A673 (cell line): ENCODE measurements around the gene SBF2. TPM values are rescaled to one million over a fixed set of nuclear protein-coding genes. Genes with fewer than 3 reads are reported as not detected.
"Not testable (repeated sequence)": the region's sequence is repeated elsewhere in the genome, so short reads cannot be mapped to it uniquely, and the experiment has no call there.

Experiments
- BruUV-seq: library from RNA; stranded (reverse); fragments of 400-500 nt; replicated peaks from 2 replicates; lab custom pipeline; 2021; lab: Mats Ljungman, UMichigan
- CTCF ChIA-PET: fragments of 300-600 bp; sonication (Branson Sonifier 250); formaldehyde crosslinking; loops from one replicate; lab custom pipeline; 2022; ENCODE audit warnings: antibody characterized with exemption; lab: Charles Lee
- POLR2A ChIA-PET: fragments of 300-600 bp; sonication (Branson Sonifier 250); formaldehyde crosslinking; loops from one replicate; lab custom pipeline; 2022; ENCODE audit warnings: antibody characterized with exemption; ENCODE audit not compliant: low non-redundant PET; lab: Charles Lee
- DNase-seq: peaks from one replicate; pipeline ENCODE4 v3.0.0-alpha.2; 2015; ENCODE audit warnings: low spot score
- H3K27ac ChIP-seq: fragments of 200-600 bp; sonication (generic); 2 replicates; pipeline ENCODE4 v1.5.1; 2016; ENCODE audit warnings: mixed run types, low read depth, mild to moderate bottlenecking, mixed read lengths, antibody characterized with exemption, low read length; ENCODE audit not compliant: poor library complexity, severe bottlenecking
- H3K27me3 ChIP-seq: fragments of 200-600 bp; sonication (generic); replicated peaks from 2 replicates; pipeline ENCODE4 v1.6.1; 2017; ENCODE audit warnings: mixed run types, low read depth, mild to moderate bottlenecking, mixed read lengths, antibody characterized with exemption, low read length; ENCODE audit not compliant: insufficient read depth, poor library complexity
- H3K36me3 ChIP-seq: fragments of 200-600 bp; sonication (generic); 2 replicates; pipeline ENCODE4 v1.6.1; 2016; ENCODE audit warnings: mixed run types, mild to moderate bottlenecking, mixed read lengths, antibody characterized with exemption, low read length; ENCODE audit not compliant: insufficient read depth, poor library complexity, severe bottlenecking
- H3K4me1 ChIP-seq: fragments of 200-600 bp; sonication (generic); 2 replicates; pipeline ENCODE4 v1.6.1; 2017; ENCODE audit warnings: mixed run types, mild to moderate bottlenecking, mixed read lengths, antibody characterized with exemption, low read length; ENCODE audit not compliant: insufficient read depth, poor library complexity, severe bottlenecking
- H3K4me3 ChIP-seq: fragments of 200-600 bp; sonication (generic); 2 replicates; pipeline ENCODE4 v1.5.1; 2016; ENCODE audit warnings: low read depth, mixed run types, mild to moderate bottlenecking, mixed read lengths, low read length; ENCODE audit not compliant: poor library complexity, severe bottlenecking
- H3K9me3 ChIP-seq: fragments of 200-600 bp; sonication (generic); 2 replicates; pipeline ENCODE4 v1.6.1; 2016; ENCODE audit warnings: mixed run types, low read depth, mild to moderate bottlenecking, mixed read lengths, antibody characterized with exemption, low read length; ENCODE audit not compliant: poor library complexity, severe bottlenecking
- EZH2 ChIP-seq: fragments of 200-600 bp; sonication (generic); IDR thresholded peaks from 2 replicates; pipeline ENCODE4 v1.6.1; 2017; ENCODE audit warnings: borderline replicate concordance, low read depth, mild to moderate bottlenecking, mixed read lengths, antibody characterized with exemption, low read length; ENCODE audit not compliant: poor library complexity, severe bottlenecking
- intact Hi-C: fragments of 100-400 bp; cut with micrococcal nuclease; formaldehyde crosslinking; loops from one replicate; pipeline ENCODE4 v1.10.0; 2022; ENCODE audit not compliant: unreplicated experiment
- total RNA-seq: library from RNA; stranded (reverse); gene quantifications from 2 replicates; pipeline ENCODE4 v1.2.3, GENCODE V29; 2021
- TF ChIP-seq, protein P1 (sequence below): fragments of 300-800, 200-600 bp; sonication (generic); conservative IDR thresholded peaks from 2 replicates; pipeline ENCODE4 v1.5.1; 2017; ENCODE audit warnings: low read depth, mild to moderate bottlenecking, antibody characterized with exemption, low read length, moderate library complexity, mixed read lengths

SBF2 gene
- total RNA-seq, 1 experiment from 2014 or later = 31.8 TPM

DNA sequence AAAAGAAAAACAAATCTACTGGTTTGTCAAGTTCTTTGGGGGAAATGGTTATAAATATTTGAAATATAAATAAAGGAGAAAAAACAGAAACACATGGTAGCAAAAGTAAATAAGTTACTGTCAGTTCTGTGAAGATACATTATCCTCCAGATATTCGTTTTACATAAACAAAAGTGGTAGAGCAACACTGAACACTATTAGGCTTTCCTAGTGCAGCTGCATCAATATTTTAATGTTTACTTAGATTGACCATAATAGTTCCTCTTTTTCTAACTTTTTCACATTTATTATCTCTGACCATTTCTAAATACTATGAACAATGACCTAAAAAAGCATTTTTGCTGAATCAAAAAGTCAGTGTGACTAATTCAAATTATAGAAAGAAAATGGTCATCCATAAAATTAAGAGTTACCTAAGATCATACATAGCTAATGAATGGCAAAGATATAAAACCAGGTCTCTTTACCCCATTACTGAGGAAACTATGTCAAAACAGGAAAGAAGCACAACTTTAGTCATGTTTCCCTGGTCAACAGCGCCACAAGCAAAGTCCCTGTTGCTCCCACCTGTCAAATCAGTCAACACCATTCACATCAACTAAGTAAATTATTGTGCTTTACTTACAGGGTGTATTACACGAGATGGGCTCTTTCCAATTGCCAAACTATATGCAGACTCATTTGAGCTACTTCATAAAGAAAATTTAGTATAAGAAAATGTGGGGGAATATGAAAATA lies 38.5 kb downstream of the SBF2 start:
- Histone ChIP-seq H3K27me3 (no peaks in the 10 kb centered on the region), H3K27ac (no peak overlapping the region), H3K4me1 (no peaks in the 10 kb centered on the region), H3K36me3 (no peaks in the 10 kb centered on the region), H3K9me3 (no peaks in the 10 kb centered on the region), H3K4me3 (no peak overlapping the region)
- BruUV-seq = no TSS peak
- TF ChIP-seq, protein P1, sequence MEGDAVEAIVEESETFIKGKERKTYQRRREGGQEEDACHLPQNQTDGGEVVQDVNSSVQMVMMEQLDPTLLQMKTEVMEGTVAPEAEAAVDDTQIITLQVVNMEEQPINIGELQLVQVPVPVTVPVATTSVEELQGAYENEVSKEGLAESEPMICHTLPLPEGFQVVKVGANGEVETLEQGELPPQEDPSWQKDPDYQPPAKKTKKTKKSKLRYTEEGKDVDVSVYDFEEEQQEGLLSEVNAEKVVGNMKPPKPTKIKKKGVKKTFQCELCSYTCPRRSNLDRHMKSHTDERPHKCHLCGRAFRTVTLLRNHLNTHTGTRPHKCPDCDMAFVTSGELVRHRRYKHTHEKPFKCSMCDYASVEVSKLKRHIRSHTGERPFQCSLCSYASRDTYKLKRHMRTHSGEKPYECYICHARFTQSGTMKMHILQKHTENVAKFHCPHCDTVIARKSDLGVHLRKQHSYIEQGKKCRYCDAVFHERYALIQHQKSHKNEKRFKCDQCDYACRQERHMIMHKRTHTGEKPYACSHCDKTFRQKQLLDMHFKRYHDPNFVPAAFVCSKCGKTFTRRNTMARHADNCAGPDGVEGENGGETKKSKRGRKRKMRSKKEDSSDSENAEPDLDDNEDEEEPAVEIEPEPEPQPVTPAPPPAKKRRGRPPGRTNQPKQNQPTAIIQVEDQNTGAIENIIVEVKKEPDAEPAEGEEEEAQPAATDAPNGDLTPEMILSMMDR = no peak
- no peak for TF ChIP-seq EZH2
- CTCF ChIA-PET = no interaction called here
- intact Hi-C loops = no loop called here
- DNase-seq = no peak
- POLR2A ChIA-PET = no interaction called here

DNA sequence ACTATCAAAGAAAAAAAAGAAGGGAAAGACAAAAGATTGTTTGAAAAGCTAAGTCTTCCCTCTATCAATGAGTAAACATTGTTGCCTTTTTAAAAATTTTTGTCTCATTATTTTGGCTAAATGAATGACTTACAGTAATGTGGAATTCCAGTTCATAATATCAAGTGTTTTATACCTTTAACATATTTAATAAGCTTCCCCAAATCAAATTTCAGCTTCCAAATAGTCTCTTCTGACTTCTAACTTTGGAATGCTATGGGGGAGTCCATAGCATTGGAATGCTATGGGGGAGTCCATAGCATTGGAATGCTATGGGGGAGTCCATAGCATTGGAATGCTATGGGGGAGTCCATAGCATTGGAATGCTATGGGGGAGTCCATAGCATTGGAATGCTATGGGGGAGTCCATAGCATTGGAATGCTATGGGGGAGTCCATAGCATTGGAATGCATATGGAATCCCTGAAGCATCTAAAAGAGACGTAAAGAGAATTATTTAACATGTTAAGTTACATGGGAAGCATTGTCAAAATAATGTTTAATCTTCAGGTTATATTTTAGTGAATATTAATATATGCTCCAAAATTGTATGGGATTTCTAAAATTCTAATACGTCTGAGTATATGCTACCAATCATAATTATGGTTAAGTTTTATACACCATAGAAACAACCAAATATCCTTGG lies 44.4 kb downstream of the SBF2 start:
- H3K36me3 ChIP-seq, H3K27ac ChIP-seq, intact Hi-C loops, H3K9me3 ChIP-seq, H3K4me1 ChIP-seq, H3K4me3 ChIP-seq, POLR2A ChIA-PET, CTCF ChIA-PET, BruUV-seq, H3K27me3 ChIP-seq, DNase-seq: not testable (repeated sequence)

DNA sequence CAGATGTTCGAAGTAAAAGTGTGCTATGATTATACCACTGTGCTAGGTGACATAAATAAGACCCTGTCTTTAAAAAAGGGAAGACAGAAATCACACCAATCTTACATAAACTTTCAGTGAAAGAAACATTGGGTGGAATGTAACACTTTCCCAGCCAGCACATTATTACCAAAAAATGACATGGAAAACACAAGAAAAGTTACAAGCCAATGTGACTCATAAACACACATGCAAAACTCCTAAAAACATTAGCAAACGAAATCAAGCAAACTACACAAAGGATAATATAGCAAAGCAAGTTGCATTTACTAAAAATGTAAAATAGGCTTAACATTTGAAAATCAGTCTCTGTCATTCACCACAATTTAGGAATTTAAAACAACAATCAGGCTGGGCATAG lies 47.0 kb downstream of the SBF2 start:
- H3K4me3 ChIP-seq = no peak overlapping the region
- no TSS peak for BruUV-seq
- no peaks in the 10 kb centered on the region for H3K9me3 ChIP-seq
- ChIA-PET POLR2A (no interaction called here), CTCF (no interaction called here)
- H3K27me3 ChIP-seq = no peaks in the 10 kb centered on the region
- no peak overlapping the region for H3K27ac ChIP-seq
- TF ChIP-seq, protein P1 = no peak
- TF ChIP-seq EZH2 = no peak
- H3K36me3 ChIP-seq = no peaks in the 10 kb centered on the region
- no peak for DNase-seq
- H3K4me1 ChIP-seq = no peaks in the 10 kb centered on the region
- intact Hi-C loops = no loop called here
